Measurements from ENCODE around the gene GNPNAT1.

The GNPNAT1 gene

GRCh38 chr14:52791223-52792096 lies at the start of gene GNPNAT1:
TSS of gene GNPNAT1 (minus strand) at chr14:52791607. CDS start at chr14:52784650, 6,957 bp downstream.
- DNase-seq, result peak; percentile 83

GRCh38 chr14:52840877-52841276 lies 49.5 kb upstream of the GNPNAT1 start:
- no peak for DNase-seq

- no peak for DNase-seq
Measured at GRCh38 chr14:52837451-52837850, 46.0 kb upstream of the GNPNAT1 start.

GRCh38 chr14:52836063-52836462 lies 44.7 kb upstream of the GNPNAT1 start:
- no peak for DNase-seq

GRCh38 chr14:52835122-52835903 lies 43.9 kb upstream of the GNPNAT1 start:
- DNase-seq, result no peak

GRCh38 chr14:52834440-52834842 lies 43.0 kb upstream of the GNPNAT1 start:
- DNase-seq, result no peak

- DNase-seq, result no peak
Measured at GRCh38 chr14:52833891-52834290, 42.5 kb upstream of the GNPNAT1 start.

- no peak for DNase-seq
Measured at GRCh38 chr14:52829527-52830185, 38.2 kb upstream of the GNPNAT1 start.

- no peak for DNase-seq
Measured at GRCh38 chr14:52827426-52827825, 36.0 kb upstream of the GNPNAT1 start.

- DNase-seq, result no peak
Measured at GRCh38 chr14:52825085-52825484, 33.7 kb upstream of the GNPNAT1 start.

GRCh38 chr14:52824462-52824861 lies 33.1 kb upstream of the GNPNAT1 start:
- DNase-seq, result no peak

- no peak for DNase-seq
Measured at GRCh38 chr14:52821805-52822250, 30.4 kb upstream of the GNPNAT1 start.

- DNase-seq, result no peak
Measured at GRCh38 chr14:52808101-52808500, 16.7 kb upstream of the GNPNAT1 start.

- no peak for DNase-seq
Measured at GRCh38 chr14:52806115-52806514, 14.7 kb upstream of the GNPNAT1 start.

GRCh38 chr14:52802597-52802996 lies 11.2 kb upstream of the GNPNAT1 start:
- DNase-seq, result no peak

- DNase-seq, result no peak
Measured at GRCh38 chr14:52801014-52801712, 9.8 kb upstream of the GNPNAT1 start.

- DNase-seq, result no peak
Measured at GRCh38 chr14:52798826-52799225, 7.4 kb upstream of the GNPNAT1 start.

- no peak for DNase-seq
Measured at GRCh38 chr14:52797653-52798052, 6.2 kb upstream of the GNPNAT1 start.

- DNase-seq, result no peak
Measured at GRCh38 chr14:52793061-52793460, 1.7 kb upstream of the GNPNAT1 start.

GRCh38 chr14:52792097-52792415 lies 649 bp upstream of the GNPNAT1 start:
- no peak for DNase-seq

GRCh38 chr14:52790756-52791222 lies 618 bp downstream of the GNPNAT1 start:
- no peak for DNase-seq

- no peak for DNase-seq
Measured at GRCh38 chr14:52790011-52790755, 1.2 kb downstream of the GNPNAT1 start.
